Measurements from ENCODE around the gene KIF7. TPM values are rescaled to one million over a fixed set of nuclear protein-coding genes. Genes with fewer than 3 reads are reported as not detected.

The KIF7 gene
- total and polyA plus RNA-seq, 2 of the 8 experiments (the other 6 are each of a cell fraction or from before 2014, with no cell fraction given): 4.9 to 14.0 TPM

- TF ChIP-seq ATF3 (IDR thresholded peaks at IDR 0.05; ENCODE audit: insufficient read depth, low read depth, low read length) (no peak), EZH2 (IDR thresholded peaks at IDR 0.05; ENCODE audit: low read depth, low read length, severe bottlenecking) (peak; percentile 25), CHD2 (IDR thresholded peaks at IDR 0.05; ENCODE audit: low read length) (no peak), MAX (IDR thresholded peaks at IDR 0.05) (0 out of 2 replicates have a peak, but pooled peaks have one; percentile 33), CTBP2 (IDR thresholded peaks at IDR 0.05; ENCODE audit: borderline replicate concordance, insufficient read depth, insufficient read length, low read length) (no peak), SIN3A (conservative IDR thresholded peaks at IDR 0.05 in 1 of 2, IDR thresholded peaks at IDR 0.05 in 1 of 2; ENCODE audit: low read depth in 1 of 2, low read length in 2 of 2) (peak; percentile 88 to 94), MAFK (IDR thresholded peaks at IDR 0.05; ENCODE audit: low read depth, low read length) (no peak), RBBP5 (IDR thresholded peaks at IDR 0.05; ENCODE audit: borderline replicate concordance, low read depth, low read length) (peak; percentile 60; the same call in 1 of the 2 replicates), EP300 (IDR thresholded peaks at IDR 0.05; ENCODE audit: borderline replicate concordance in 1 of 2, low read depth in 2 of 2, low read length in 2 of 2) (no peak), BCL11A (IDR thresholded peaks at IDR 0.05; ENCODE audit: low read depth in 2 of 2, low read length in 2 of 2) (no peak), SP2 (IDR thresholded peaks at IDR 0.05; ENCODE audit: low read length) (no peak), SAP30 (IDR thresholded peaks at IDR 0.05; ENCODE audit: insufficient read depth, insufficient replicate concordance, low read length) (peak; percentile 66), KDM1A (IDR thresholded peaks at IDR 0.05; ENCODE audit: borderline replicate concordance, low read length) (no peak), RFX5 (IDR thresholded peaks at IDR 0.05; ENCODE audit: borderline replicate concordance, low read depth, low read length) (no peak)
Measured at GRCh38 chr15:89690276-89691218, 35.3 kb upstream of the KIF7 start, which contains the start of the genes PEX11A and WDR93 (continued).
